GM23338 (cell line): Measurements from ENCODE around the gene FNDC3A. TPM values are rescaled to one million over a fixed set of nuclear protein-coding genes. Genes with fewer than 3 reads are reported as not detected.

Experiments
- ATAC-seq: fragments of 200-7000 bp; cut with Tn5 transposase; 3 replicates; pipeline ENCODE4 v1.9.1; 2020
- DNase-seq: peaks from one replicate; pipeline ENCODE4 v3.0.0-alpha.2; 2015; ENCODE audit warnings: low spot score
- H2AFZ ChIP-seq: fragments of 200-600 bp; sonication (generic); 2 replicates; pipeline ENCODE4 v1.8.0; 2016; ENCODE audit warnings: antibody characterized with exemption, mild to moderate bottlenecking, moderate library complexity
- H3F3A ChIP-seq: fragments of 200-600 bp; sonication (generic); replicated peaks from 2 replicates; pipeline ENCODE4 v1.8.0; 2017; ENCODE audit warnings: antibody characterized with exemption, mixed run types, low read depth
- H3K27ac ChIP-seq: fragments of 200-600 bp; sonication (generic); 2 replicates; pipeline ENCODE4 v1.6.1; 2016; ENCODE audit warnings: low read depth
- H3K27me3 ChIP-seq: fragments of 200-600 bp; sonication (generic); 2 replicates; pipeline ENCODE4 v1.8.0; 2016; ENCODE audit warnings: mild to moderate bottlenecking, mixed run types, moderate library complexity; ENCODE audit not compliant: insufficient read depth
- H3K36me3 ChIP-seq: fragments of 200-600 bp; sonication (generic); 2 replicates; pipeline ENCODE4 v1.8.0; 2016; ENCODE audit warnings: mild to moderate bottlenecking; ENCODE audit not compliant: insufficient read depth
- H3K4me1 ChIP-seq: fragments of 200-600 bp; sonication (generic); 2 replicates; pipeline ENCODE4 v1.8.0; 2016; ENCODE audit warnings: mild to moderate bottlenecking, moderate library complexity; ENCODE audit not compliant: insufficient read depth
- H3K4me2 ChIP-seq: fragments of 200-600 bp; sonication (generic); 2 replicates; pipeline ENCODE4 v1.7.1; 2017; ENCODE audit warnings: mixed run types
- H3K4me3 ChIP-seq: fragments of 200-600 bp; sonication (generic); 2 replicates; pipeline ENCODE4 v1.6.1; 2016; ENCODE audit warnings: mixed run types
- H3K79me2 ChIP-seq: fragments of 200-600 bp; sonication (generic); replicated peaks from 2 replicates; pipeline ENCODE4 v1.8.0; 2017; ENCODE audit warnings: mild to moderate bottlenecking; ENCODE audit not compliant: insufficient read depth
- H3K9me2 ChIP-seq: fragments of 200-600 bp; sonication (generic); 2 replicates; pipeline ENCODE4 v1.8.0; 2017; ENCODE audit not compliant: insufficient read depth
- H4K20me1 ChIP-seq: fragments of 200-600 bp; sonication (generic); replicated peaks from 2 replicates; pipeline ENCODE4 v1.8.0; 2017; ENCODE audit warnings: mild to moderate bottlenecking; ENCODE audit not compliant: insufficient read depth
- H3K27ac Mint-ChIP-seq: 2 replicates; pipeline ENCODE4 v1.8.0; 2020; ENCODE audit warnings: inconsistent platforms, mild to moderate bottlenecking, moderate library complexity, mixed read lengths
- H3K27me3 Mint-ChIP-seq: 3 replicates; pipeline ENCODE4 v1.8.0; 2022; ENCODE audit warnings: low read depth, mild to moderate bottlenecking, moderate library complexity, mixed read lengths, inconsistent platforms; ENCODE audit not compliant: insufficient read depth, poor library complexity
- H3K36me3 Mint-ChIP-seq: 3 replicates; pipeline ENCODE4 v1.8.0; 2021; ENCODE audit warnings: low read depth, mild to moderate bottlenecking, inconsistent platforms, moderate library complexity, mixed read lengths
- H3K4me1 Mint-ChIP-seq: 3 replicates; pipeline ENCODE4 v1.8.0; 2020; ENCODE audit warnings: mild to moderate bottlenecking, inconsistent platforms, mixed read lengths
- H3K4me3 Mint-ChIP-seq: 3 replicates; pipeline ENCODE4 v1.8.0; 2021; ENCODE audit warnings: moderate library complexity, mild to moderate bottlenecking, inconsistent platforms, mixed read lengths
- H3K9me3 Mint-ChIP-seq: 3 replicates; pipeline ENCODE4 v1.8.0; 2020; ENCODE audit warnings: moderate library complexity, mild to moderate bottlenecking, inconsistent platforms, mixed read lengths
- EZH2 ChIP-seq: fragments of 200-600 bp; sonication (generic); IDR thresholded peaks from one replicate; pipeline ENCODE4 v1.8.0; 2017; ENCODE audit warnings: antibody characterized with exemption, mild to moderate bottlenecking, low read depth; ENCODE audit not compliant: unreplicated experiment
- JUNB ChIP-seq: IDR thresholded peaks from one replicate; pipeline ENCODE4 v1.6.1; 2016; ENCODE audit warnings: antibody characterized with exemption; ENCODE audit not compliant: unreplicated experiment
- NANOG ChIP-seq: IDR thresholded peaks from 2 replicates; pipeline ENCODE4 v1.6.1; 2016; ENCODE audit warnings: antibody characterized with exemption, borderline replicate concordance
- POLR2AphosphoS5 ChIP-seq: IDR thresholded peaks from 2 replicates; pipeline ENCODE4 v1.6.1; 2016; ENCODE audit warnings: antibody characterized with exemption, low read depth
- STAT1 ChIP-seq: IDR thresholded peaks from one replicate; pipeline ENCODE4 v1.6.1; 2016; ENCODE audit warnings: antibody characterized with exemption; ENCODE audit not compliant: unreplicated experiment
- ZNF114 ChIP-seq: fragments of 250-450 bp; sonication (Bioruptor Pico); IDR thresholded peaks from 2 replicates; pipeline ENCODE4 v1.5.0; 2020; ENCODE audit warnings: mild to moderate bottlenecking, moderate library complexity
- ZNF331 ChIP-seq: fragments of 250-450 bp; sonication (Bioruptor Pico); IDR thresholded peaks from 2 replicates; pipeline ENCODE4 v1.5.0; 2020; ENCODE audit warnings: low read depth, mild to moderate bottlenecking, moderate library complexity
- polyA plus RNA-seq: library from polyadenylated mRNA; unstranded; fragments of >200 nt; fragmentation: Nextera tagmentation; extraction: Ambion mirVana; gene quantifications from 2 replicates; pipeline ENCODE4 v1.2.1, GENCODE V29; 2016
- total RNA-seq: library from RNA; depleted of rRNA; stranded (reverse); fragments of >200 nt; shearing (Covaris generic); gene quantifications from 2 replicates; pipeline ENCODE4 v1.2.3, GENCODE V29; 2014
- TF ChIP-seq, protein P1 (sequence below), 2 experiments: fragments of 200-600 bp in 1 of 2; sonication (generic) in 1 of 2; conservative IDR thresholded peaks; 2 replicates each; pipeline versions ENCODE4 v1.5.1 to v1.6.1; 2016 to 2017; ENCODE audit warnings: antibody characterized with exemption in 2 of 2, low read depth in 2 of 2, mild to moderate bottlenecking in 2 of 2, moderate library complexity in 1 of 2
- TF ChIP-seq, protein P2 (sequence below): IDR thresholded peaks from one replicate; pipeline ENCODE4 v1.6.1; 2018; ENCODE audit warnings: antibody characterized with exemption; ENCODE audit not compliant: unreplicated experiment
- TF ChIP-seq, protein P3 (sequence below): fragments of 250-450 bp; sonication (Bioruptor Pico); IDR thresholded peaks from 2 replicates; pipeline ENCODE4 v1.5.0; 2020; ENCODE audit warnings: mild to moderate bottlenecking, moderate library complexity

The FNDC3A gene
- total and polyA plus RNA-seq, 2 experiments from 2014 or later, result 10.3 to 31.1 TPM

DNA sequence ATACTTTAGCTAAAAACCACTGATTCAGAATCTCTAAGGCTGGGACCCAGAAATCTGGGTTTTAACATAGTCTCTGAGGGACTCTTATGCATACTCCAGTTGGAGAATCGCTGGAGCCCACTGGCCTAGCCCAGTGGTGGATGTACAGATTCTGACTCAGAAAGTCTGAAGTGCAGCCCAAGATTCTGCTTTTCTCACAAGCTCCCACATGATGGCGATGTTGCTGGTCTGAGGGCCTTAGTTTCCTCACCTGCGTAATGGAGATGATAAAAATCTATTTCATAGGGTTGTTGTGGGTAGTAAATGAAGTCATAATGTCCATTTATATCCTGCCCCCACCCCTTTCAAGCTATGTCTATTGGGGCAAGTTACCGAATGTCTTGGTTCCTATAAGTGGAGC lies 264.3 kb downstream of the FNDC3A start:
- Mint-ChIP-seq H3K27me3 (peaks cover 2% of the 10 kb centered on the region), H3K4me3 (no peak overlapping the region), H3K9me3 (no peaks in the 10 kb centered on the region; the same call in 2 of the 3 replicates), H3K36me3 (no peaks in the 10 kb centered on the region), H3K4me1 (no peaks in the 10 kb centered on the region), H3K27ac (no peak overlapping the region)
- Histone ChIP-seq H3K27me3 (no peaks in the 10 kb centered on the region), H3F3A (no peaks in the 10 kb centered on the region), H3K36me3 (no peaks in the 10 kb centered on the region), H3K4me1 (no peaks in the 10 kb centered on the region), H2AFZ (no peak overlapping the region), H4K20me1 (no peaks in the 10 kb centered on the region), H3K27ac (no peak overlapping the region), H3K79me2 (no peaks in the 10 kb centered on the region), H3K9me2 (no peaks in the 10 kb centered on the region), H3K4me2 (no peak overlapping the region), H3K4me3 (no peak overlapping the region)
- no peak for TF ChIP-seq JUNB
- TF ChIP-seq ZNF331 (CRISPR knock-in tag), result no peak
- TF ChIP-seq, protein P1, sequence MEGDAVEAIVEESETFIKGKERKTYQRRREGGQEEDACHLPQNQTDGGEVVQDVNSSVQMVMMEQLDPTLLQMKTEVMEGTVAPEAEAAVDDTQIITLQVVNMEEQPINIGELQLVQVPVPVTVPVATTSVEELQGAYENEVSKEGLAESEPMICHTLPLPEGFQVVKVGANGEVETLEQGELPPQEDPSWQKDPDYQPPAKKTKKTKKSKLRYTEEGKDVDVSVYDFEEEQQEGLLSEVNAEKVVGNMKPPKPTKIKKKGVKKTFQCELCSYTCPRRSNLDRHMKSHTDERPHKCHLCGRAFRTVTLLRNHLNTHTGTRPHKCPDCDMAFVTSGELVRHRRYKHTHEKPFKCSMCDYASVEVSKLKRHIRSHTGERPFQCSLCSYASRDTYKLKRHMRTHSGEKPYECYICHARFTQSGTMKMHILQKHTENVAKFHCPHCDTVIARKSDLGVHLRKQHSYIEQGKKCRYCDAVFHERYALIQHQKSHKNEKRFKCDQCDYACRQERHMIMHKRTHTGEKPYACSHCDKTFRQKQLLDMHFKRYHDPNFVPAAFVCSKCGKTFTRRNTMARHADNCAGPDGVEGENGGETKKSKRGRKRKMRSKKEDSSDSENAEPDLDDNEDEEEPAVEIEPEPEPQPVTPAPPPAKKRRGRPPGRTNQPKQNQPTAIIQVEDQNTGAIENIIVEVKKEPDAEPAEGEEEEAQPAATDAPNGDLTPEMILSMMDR (conservative IDR thresholded peaks at IDR 0.05; ENCODE audit: low read depth in 2 of 2), result peak; percentile 71 to 80
- TF ChIP-seq NANOG, result no peak
- no peak for TF ChIP-seq EZH2
- DNase-seq, result peak; percentile 67
- peak; percentile 77 for ATAC-seq

DNA sequence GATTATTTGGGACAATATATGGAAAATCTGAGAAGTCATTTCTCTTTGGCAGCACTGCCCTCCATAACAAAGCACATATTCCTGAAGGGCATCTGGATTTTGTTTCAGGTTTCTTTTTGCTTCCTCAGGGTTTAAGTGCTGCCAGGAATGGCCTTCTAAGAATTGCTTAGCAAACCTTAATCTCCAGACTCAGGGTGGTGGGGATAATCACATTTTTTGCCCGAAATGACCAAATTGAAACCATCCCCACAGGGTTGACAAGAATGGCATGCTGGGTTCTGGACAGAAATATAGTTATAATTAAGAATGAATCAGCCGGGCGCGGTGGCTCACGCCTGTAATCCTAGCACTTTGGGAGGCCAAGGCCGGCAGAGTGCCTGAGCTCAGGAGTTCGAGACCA lies 265.6 kb downstream of the FNDC3A start:
- ATAC-seq, result no peak
- H3K27ac ChIP-seq, result no peak overlapping the region
- no peaks in the 10 kb centered on the region for H3K4me1 ChIP-seq
- Mint-ChIP-seq H3K4me3 (no peak overlapping the region), H3K4me1 (no peaks in the 10 kb centered on the region), H3K9me3 (no peaks in the 10 kb centered on the region; the same call in 2 of the 3 replicates), H3K36me3 (no peaks in the 10 kb centered on the region), H3K27ac (no peak overlapping the region), H3K27me3 (peaks cover 2% of the 10 kb centered on the region)
- H3F3A ChIP-seq, result no peaks in the 10 kb centered on the region
- no peak for DNase-seq
- H3K4me2 ChIP-seq, result no peak overlapping the region
- H2AFZ ChIP-seq, result no peak overlapping the region
- no peaks in the 10 kb centered on the region for H3K79me2 ChIP-seq
- no peaks in the 10 kb centered on the region for H3K36me3 ChIP-seq
- H3K9me2 ChIP-seq, result no peaks in the 10 kb centered on the region
- H3K4me3 ChIP-seq, result no peak overlapping the region
- H4K20me1 ChIP-seq, result no peaks in the 10 kb centered on the region
- H3K27me3 ChIP-seq, result no peaks in the 10 kb centered on the region
- no peak for TF ChIP-seq ZNF114
- TF ChIP-seq POLR2AphosphoS5, result no peak
- no peak for TF ChIP-seq STAT1
- TF ChIP-seq, protein P2, sequence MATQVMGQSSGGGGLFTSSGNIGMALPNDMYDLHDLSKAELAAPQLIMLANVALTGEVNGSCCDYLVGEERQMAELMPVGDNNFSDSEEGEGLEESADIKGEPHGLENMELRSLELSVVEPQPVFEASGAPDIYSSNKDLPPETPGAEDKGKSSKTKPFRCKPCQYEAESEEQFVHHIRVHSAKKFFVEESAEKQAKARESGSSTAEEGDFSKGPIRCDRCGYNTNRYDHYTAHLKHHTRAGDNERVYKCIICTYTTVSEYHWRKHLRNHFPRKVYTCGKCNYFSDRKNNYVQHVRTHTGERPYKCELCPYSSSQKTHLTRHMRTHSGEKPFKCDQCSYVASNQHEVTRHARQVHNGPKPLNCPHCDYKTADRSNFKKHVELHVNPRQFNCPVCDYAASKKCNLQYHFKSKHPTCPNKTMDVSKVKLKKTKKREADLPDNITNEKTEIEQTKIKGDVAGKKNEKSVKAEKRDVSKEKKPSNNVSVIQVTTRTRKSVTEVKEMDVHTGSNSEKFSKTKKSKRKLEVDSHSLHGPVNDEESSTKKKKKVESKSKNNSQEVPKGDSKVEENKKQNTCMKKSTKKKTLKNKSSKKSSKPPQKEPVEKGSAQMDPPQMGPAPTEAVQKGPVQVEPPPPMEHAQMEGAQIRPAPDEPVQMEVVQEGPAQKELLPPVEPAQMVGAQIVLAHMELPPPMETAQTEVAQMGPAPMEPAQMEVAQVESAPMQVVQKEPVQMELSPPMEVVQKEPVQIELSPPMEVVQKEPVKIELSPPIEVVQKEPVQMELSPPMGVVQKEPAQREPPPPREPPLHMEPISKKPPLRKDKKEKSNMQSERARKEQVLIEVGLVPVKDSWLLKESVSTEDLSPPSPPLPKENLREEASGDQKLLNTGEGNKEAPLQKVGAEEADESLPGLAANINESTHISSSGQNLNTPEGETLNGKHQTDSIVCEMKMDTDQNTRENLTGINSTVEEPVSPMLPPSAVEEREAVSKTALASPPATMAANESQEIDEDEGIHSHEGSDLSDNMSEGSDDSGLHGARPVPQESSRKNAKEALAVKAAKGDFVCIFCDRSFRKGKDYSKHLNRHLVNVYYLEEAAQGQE, result no peak
- TF ChIP-seq, protein P3, sequence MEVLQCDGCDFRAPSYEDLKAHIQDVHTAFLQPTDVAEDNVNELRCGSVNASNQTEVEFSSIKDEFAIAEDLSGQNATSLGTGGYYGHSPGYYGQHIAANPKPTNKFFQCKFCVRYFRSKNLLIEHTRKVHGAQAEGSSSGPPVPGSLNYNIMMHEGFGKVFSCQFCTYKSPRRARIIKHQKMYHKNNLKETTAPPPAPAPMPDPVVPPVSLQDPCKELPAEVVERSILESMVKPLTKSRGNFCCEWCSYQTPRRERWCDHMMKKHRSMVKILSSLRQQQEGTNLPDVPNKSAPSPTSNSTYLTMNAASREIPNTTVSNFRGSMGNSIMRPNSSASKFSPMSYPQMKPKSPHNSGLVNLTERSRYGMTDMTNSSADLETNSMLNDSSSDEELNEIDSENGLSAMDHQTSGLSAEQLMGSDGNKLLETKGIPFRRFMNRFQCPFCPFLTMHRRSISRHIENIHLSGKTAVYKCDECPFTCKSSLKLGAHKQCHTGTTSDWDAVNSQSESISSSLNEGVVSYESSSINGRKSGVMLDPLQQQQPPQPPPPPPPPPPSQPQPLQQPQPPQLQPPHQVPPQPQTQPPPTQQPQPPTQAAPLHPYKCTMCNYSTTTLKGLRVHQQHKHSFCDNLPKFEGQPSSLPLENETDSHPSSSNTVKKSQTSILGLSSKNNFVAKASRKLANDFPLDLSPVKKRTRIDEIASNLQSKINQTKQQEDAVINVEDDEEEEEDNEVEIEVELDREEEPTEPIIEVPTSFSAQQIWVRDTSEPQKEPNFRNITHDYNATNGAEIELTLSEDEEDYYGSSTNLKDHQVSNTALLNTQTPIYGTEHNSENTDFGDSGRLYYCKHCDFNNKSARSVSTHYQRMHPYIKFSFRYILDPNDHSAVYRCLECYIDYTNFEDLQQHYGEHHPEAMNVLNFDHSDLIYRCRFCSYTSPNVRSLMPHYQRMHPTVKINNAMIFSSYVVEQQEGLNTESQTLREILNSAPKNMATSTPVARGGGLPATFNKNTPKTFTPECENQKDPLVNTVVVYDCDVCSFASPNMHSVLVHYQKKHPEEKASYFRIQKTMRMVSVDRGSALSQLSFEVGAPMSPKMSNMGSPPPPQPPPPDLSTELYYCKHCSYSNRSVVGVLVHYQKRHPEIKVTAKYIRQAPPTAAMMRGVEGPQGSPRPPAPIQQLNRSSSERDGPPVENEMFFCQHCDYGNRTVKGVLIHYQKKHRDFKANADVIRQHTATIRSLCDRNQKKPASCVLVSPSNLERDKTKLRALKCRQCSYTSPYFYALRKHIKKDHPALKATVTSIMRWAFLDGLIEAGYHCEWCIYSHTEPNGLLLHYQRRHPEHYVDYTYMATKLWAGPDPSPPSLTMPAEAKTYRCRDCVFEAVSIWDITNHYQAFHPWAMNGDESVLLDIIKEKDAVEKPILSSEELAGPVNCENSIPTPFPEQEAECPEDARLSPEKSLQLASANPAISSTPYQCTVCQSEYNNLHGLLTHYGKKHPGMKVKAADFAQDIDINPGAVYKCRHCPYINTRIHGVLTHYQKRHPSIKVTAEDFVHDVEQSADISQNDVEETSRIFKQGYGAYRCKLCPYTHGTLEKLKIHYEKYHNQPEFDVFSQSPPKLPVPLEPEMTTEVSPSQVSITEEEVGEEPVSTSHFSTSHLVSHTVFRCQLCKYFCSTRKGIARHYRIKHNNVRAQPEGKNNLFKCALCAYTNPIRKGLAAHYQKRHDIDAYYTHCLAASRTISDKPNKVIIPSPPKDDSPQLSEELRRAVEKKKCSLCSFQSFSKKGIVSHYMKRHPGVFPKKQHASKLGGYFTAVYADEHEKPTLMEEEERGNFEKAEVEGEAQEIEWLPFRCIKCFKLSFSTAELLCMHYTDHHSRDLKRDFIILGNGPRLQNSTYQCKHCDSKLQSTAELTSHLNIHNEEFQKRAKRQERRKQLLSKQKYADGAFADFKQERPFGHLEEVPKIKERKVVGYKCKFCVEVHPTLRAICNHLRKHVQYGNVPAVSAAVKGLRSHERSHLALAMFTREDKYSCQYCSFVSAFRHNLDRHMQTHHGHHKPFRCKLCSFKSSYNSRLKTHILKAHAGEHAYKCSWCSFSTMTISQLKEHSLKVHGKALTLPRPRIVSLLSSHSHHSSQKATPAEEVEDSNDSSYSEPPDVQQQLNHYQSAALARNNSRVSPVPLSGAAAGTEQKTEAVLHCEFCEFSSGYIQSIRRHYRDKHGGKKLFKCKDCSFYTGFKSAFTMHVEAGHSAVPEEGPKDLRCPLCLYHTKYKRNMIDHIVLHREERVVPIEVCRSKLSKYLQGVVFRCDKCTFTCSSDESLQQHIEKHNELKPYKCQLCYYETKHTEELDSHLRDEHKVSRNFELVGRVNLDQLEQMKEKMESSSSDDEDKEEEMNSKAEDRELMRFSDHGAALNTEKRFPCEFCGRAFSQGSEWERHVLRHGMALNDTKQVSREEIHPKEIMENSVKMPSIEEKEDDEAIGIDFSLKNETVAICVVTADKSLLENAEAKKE (CRISPR knock-in tag), result no peak
- no peak for TF ChIP-seq JUNB
- no peak for TF ChIP-seq ZNF331 (CRISPR knock-in tag)
- TF ChIP-seq NANOG, result no peak
- no peak for TF ChIP-seq EZH2
